DOHH2 (cell line): ENCODE data around the gene CD79A.

ENCODE experiments used
- EZH2phosphoT487 ChIP-seq: fragments of 200-600 bp; sonication (generic); IDR thresholded peaks from 2 replicates; pipeline ENCODE4 v1.6.1; 2017; ENCODE audit warnings: borderline replicate concordance, mild to moderate bottlenecking, antibody characterized with exemption, low read length, moderate library complexity, mixed read lengths
- TF ChIP-seq, protein P1 (sequence below): fragments of 200-600 bp; sonication (generic); IDR thresholded peaks from one replicate; pipeline ENCODE4 v1.5.1; 2014; ENCODE audit warnings: antibody characterized with exemption, mild to moderate bottlenecking, low read depth, low read length; ENCODE audit not compliant: poor library complexity, severe bottlenecking

DNA sequence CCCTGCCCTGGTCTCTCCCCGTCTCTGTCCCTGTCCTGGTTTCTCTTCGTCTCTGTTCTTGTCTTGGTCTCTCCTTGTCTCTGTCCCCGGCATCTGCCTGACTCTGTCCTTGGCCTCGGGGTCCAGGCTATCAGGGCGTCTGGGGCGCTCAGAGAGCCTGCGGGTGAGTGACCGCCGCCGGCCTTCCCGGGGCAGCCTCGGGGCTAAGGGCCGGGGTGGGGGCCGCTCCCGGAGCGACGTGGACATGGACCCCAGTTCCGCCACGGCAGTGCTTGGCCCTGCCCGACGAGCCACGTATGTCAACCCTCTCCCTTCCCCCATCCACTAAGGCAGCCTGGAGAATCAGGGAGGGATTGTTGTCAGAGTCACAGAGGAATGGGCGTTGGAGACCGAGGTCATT, 20.7 kb downstream of the CD79A start:
- TF ChIP-seq EZH2phosphoT487, result no peak
- TF ChIP-seq, protein P1, sequence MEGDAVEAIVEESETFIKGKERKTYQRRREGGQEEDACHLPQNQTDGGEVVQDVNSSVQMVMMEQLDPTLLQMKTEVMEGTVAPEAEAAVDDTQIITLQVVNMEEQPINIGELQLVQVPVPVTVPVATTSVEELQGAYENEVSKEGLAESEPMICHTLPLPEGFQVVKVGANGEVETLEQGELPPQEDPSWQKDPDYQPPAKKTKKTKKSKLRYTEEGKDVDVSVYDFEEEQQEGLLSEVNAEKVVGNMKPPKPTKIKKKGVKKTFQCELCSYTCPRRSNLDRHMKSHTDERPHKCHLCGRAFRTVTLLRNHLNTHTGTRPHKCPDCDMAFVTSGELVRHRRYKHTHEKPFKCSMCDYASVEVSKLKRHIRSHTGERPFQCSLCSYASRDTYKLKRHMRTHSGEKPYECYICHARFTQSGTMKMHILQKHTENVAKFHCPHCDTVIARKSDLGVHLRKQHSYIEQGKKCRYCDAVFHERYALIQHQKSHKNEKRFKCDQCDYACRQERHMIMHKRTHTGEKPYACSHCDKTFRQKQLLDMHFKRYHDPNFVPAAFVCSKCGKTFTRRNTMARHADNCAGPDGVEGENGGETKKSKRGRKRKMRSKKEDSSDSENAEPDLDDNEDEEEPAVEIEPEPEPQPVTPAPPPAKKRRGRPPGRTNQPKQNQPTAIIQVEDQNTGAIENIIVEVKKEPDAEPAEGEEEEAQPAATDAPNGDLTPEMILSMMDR, result no peak
